Measurements from ENCODE around the gene MACROD2. TPM values are rescaled to one million over a fixed set of nuclear protein-coding genes. Genes with fewer than 3 reads are reported as not detected.

The MACROD2 gene
- total RNA-seq, 1 experiment from 2014 or later = 1.4 TPM

GRCh38 chr20:15185322-15185721 is 1190.0 kb downstream of the MACROD2 start:
- Histone ChIP-seq H3K9me3 (ENCODE audit: low read depth, low read length, poor library complexity, severe bottlenecking) (no peaks in the 10 kb centered on the region), H3K27me3 (replicated peaks; ENCODE audit: insufficient read depth, low read depth, low read length, poor library complexity) (no peaks in the 10 kb centered on the region), H3K36me3 (ENCODE audit: insufficient read depth, low read length, poor library complexity, severe bottlenecking) (no peaks in the 10 kb centered on the region), H3K4me3 (ENCODE audit: low read depth, low read length, poor library complexity, severe bottlenecking) (no peak overlapping the region), H3K27ac (ENCODE audit: low read depth, low read length, poor library complexity, severe bottlenecking) (no peak overlapping the region), H3K4me1 (ENCODE audit: insufficient read depth, low read length, poor library complexity, severe bottlenecking) (no peaks in the 10 kb centered on the region)
- no peak for DNase-seq (ENCODE audit: low spot score)
- ChIA-PET CTCF (no interaction called here), POLR2A (ENCODE audit: low non-redundant PET) (no interaction called here)
- no peak for TF ChIP-seq CTCF (conservative IDR thresholded peaks at IDR 0.05; ENCODE audit: low read depth, low read length)
- TF ChIP-seq EZH2 (IDR thresholded peaks at IDR 0.05; ENCODE audit: borderline replicate concordance, low read depth, low read length, poor library complexity, severe bottlenecking) = no peak
- intact Hi-C loops (cut with micrococcal nuclease; ENCODE audit: unreplicated experiment) = no loop called here
- BruUV-seq (replicated peaks) = no TSS peak

GRCh38 chr20:15185913-15186312 is 1190.6 kb downstream of the MACROD2 start:
- intact Hi-C loops (cut with micrococcal nuclease; ENCODE audit: unreplicated experiment) = no loop called here
- H3K9me3 ChIP-seq (ENCODE audit: low read depth, low read length, poor library complexity, severe bottlenecking) = no peaks in the 10 kb centered on the region
- ChIA-PET CTCF (no interaction called here), POLR2A (ENCODE audit: low non-redundant PET) (no interaction called here)
- no peak for TF ChIP-seq EZH2 (IDR thresholded peaks at IDR 0.05; ENCODE audit: borderline replicate concordance, low read depth, low read length, poor library complexity, severe bottlenecking)
- TF ChIP-seq CTCF (conservative IDR thresholded peaks at IDR 0.05; ENCODE audit: low read depth, low read length) = no peak
- no peak overlapping the region for H3K4me3 ChIP-seq (ENCODE audit: low read depth, low read length, poor library complexity, severe bottlenecking)
- no peaks in the 10 kb centered on the region for H3K27me3 ChIP-seq (replicated peaks; ENCODE audit: insufficient read depth, low read depth, low read length, poor library complexity)
- no peaks in the 10 kb centered on the region for H3K4me1 ChIP-seq (ENCODE audit: insufficient read depth, low read length, poor library complexity, severe bottlenecking)
- no peak for DNase-seq (ENCODE audit: low spot score)
- no peaks in the 10 kb centered on the region for H3K36me3 ChIP-seq (ENCODE audit: insufficient read depth, low read length, poor library complexity, severe bottlenecking)
- no peak overlapping the region for H3K27ac ChIP-seq (ENCODE audit: low read depth, low read length, poor library complexity, severe bottlenecking)
- no TSS peak for BruUV-seq (replicated peaks)

- Histone ChIP-seq H3K4me3 (ENCODE audit: low read depth, low read length, poor library complexity, severe bottlenecking) (no peak overlapping the region), H3K9me3 (ENCODE audit: low read depth, low read length, poor library complexity, severe bottlenecking) (peaks cover 4% of the 10 kb centered on the region), H3K27ac (ENCODE audit: low read depth, low read length, poor library complexity, severe bottlenecking) (no peak overlapping the region), H3K36me3 (ENCODE audit: insufficient read depth, low read length, poor library complexity, severe bottlenecking) (no peaks in the 10 kb centered on the region), H3K27me3 (replicated peaks; ENCODE audit: insufficient read depth, low read depth, low read length, poor library complexity) (no peaks in the 10 kb centered on the region), H3K4me1 (ENCODE audit: insufficient read depth, low read length, poor library complexity, severe bottlenecking) (no peaks in the 10 kb centered on the region)
- POLR2A ChIA-PET (ENCODE audit: low non-redundant PET) = no interaction called here
- CTCF ChIA-PET = no interaction called here
- no TSS peak for BruUV-seq (replicated peaks)
- DNase-seq (ENCODE audit: low spot score) = no peak
- intact Hi-C loops (cut with micrococcal nuclease; ENCODE audit: unreplicated experiment) = no loop called here
- TF ChIP-seq EZH2 (IDR thresholded peaks at IDR 0.05; ENCODE audit: borderline replicate concordance, low read depth, low read length, poor library complexity, severe bottlenecking) (no peak), CTCF (conservative IDR thresholded peaks at IDR 0.05; ENCODE audit: low read depth, low read length) (no peak)
Measured at GRCh38 chr20:15187612-15188011, 1192.3 kb downstream of the MACROD2 start.
